ENCODE results near the gene NUDT3. TPM values are rescaled to one million over a fixed set of nuclear protein-coding genes. Genes with fewer than 3 reads are reported as not detected.

Gene NUDT3
- total and polyA plus RNA-seq, 2 experiments from 2014 or later, result 12.1 to 31.1 TPM

DNA sequence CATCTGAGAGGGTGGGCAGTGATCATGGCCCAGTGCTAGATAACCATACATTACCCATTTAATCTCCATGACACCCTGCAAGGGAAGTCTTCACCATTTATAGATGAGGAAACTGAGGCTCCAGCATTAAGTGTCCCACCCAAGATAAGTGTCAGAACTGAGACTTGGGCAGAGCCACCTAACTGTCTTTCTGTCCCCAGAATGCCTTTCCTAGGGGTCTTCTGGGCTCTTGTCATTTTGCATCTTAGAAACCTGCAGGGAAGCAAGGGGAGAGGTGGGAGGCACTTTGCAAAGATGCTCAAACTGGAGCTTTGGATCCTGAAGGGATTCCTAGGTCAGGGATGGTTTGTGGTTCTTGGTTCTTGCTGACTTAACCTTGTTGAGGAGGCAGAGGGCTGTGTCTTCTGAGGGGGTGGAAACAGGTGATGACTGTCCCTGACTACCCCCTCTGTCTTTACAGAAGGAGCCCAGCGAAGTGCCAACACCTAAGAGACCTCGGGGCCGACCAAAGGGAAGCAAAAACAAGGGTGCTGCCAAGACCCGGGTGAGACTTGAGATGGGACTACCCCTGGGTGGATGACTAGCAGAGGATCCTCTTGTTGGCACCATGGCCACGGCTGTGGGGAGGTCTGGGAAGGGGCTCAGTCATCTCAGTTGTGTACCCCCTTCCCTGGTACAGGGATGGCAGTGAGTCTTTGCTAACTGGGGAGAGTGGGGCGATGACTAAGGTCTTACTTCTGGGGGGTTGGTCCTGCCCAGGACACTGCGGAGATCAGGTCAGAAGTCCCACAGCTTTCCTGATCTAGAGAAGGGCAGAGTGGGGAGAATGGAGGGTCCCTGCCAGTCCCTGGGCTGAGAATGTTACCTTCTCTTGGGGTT, 150.0 kb downstream of the NUDT3 start:
- Mint-ChIP-seq H3K27ac (peak overlapping the region; percentile 86), H3K4me3 (peak overlapping the region; percentile 98), H3K27me3 (ENCODE audit: insufficient read depth, low read depth, poor library complexity) (peaks cover 72% of the 10 kb centered on the region), H3K9me3 (peaks cover 7% of the 10 kb centered on the region; the same call in 2 of the 3 replicates), H3K4me1 (peaks cover 75% of the 10 kb centered on the region), H3K36me3 (ENCODE audit: low read depth) (peaks cover 83% of the 10 kb centered on the region)
- Histone ChIP-seq H3K9me2 (ENCODE audit: insufficient read depth) (no peaks in the 10 kb centered on the region), H3K27me3 (ENCODE audit: insufficient read depth) (no peaks in the 10 kb centered on the region), H3K4me2 (0 out of 2 replicates have a peak overlapping the region, but pooled peaks have one; percentile 14), H2AFZ (no peak overlapping the region), H4K20me1 (replicated peaks; ENCODE audit: insufficient read depth) (peaks cover 59% of the 10 kb centered on the region), H3F3A (replicated peaks; ENCODE audit: low read depth) (peaks cover 77% of the 10 kb centered on the region), H3K4me1 (ENCODE audit: insufficient read depth) (peaks cover 61% of the 10 kb centered on the region), H3K4me3 (no peak overlapping the region), H3K27ac (ENCODE audit: low read depth) (peak overlapping the region; percentile 97), H3K36me3 (ENCODE audit: insufficient read depth) (peaks cover 49% of the 10 kb centered on the region), H3K79me2 (replicated peaks; ENCODE audit: insufficient read depth) (peaks cover 60% of the 10 kb centered on the region)
- no peak for ATAC-seq
- no peak for DNase-seq (ENCODE audit: low spot score)
- TF ChIP-seq POLR2AphosphoS5 (IDR thresholded peaks at IDR 0.05; ENCODE audit: low read depth) (peak; percentile 22; the same call in 1 of the 2 replicates), ZNF114 (CRISPR knock-in tag; IDR thresholded peaks at IDR 0.05) (no peak)

DNA sequence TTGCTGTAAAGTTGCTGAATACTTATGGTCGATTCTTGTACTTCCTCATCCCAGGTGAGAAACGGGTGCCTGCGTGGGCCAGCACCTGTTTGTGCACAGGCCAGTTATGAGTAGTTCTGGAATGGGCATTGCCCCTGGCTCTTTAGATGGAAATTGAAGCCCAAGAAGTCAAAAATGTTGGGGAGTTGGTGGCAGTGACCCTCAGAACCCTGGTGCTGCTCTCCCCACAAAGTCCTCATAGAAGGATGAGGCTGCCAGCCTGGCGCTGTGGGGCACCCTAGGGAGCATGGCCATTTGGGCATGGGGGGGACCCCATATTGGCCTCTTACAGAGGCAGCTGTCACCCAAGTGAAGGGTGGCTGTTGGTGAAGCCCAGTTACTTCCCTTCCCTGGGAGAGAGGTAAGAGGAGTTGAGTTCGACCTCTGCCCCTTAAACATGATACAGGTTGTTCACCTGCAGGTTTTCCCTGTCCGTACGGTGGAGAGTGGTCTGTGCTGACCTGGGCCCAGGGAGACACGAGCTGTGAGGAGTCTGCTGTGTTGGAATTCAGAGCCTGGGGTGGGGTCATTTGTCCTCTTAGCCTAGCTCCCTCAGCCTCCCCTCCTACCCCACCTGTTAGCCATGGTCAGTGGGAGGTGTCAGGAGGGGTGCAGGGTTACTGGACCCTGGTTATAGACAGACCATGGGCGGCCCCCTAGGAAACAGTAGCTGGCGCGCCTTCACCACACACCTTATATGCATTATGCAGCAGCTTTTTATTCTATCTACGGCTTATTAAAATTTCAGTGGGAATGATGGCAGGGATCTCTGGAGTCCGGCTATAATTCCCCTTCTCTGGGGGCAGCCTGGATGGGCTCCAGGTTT, 150.9 kb downstream of the NUDT3 start:
- H2AFZ ChIP-seq, result no peak overlapping the region
- ATAC-seq (no peak), DNase-seq (ENCODE audit: low spot score) (no peak)
- peaks cover 7% of the 10 kb centered on the region; the same call in 2 of the 3 replicates for H3K9me3 Mint-ChIP-seq
- peaks cover 83% of the 10 kb centered on the region for H3K36me3 Mint-ChIP-seq (ENCODE audit: low read depth)
- no peaks in the 10 kb centered on the region for H3K27me3 ChIP-seq (ENCODE audit: insufficient read depth)
- no peak overlapping the region for H3K4me3 ChIP-seq
- peak overlapping the region; percentile 97 for H3K27ac ChIP-seq (ENCODE audit: low read depth)
- peaks cover 49% of the 10 kb centered on the region for H3K36me3 ChIP-seq (ENCODE audit: insufficient read depth)
- H3K27me3 Mint-ChIP-seq (ENCODE audit: insufficient read depth, low read depth, poor library complexity), result peaks cover 66% of the 10 kb centered on the region
- H3K79me2 ChIP-seq (replicated peaks; ENCODE audit: insufficient read depth), result peaks cover 66% of the 10 kb centered on the region
- H3K9me2 ChIP-seq (ENCODE audit: insufficient read depth), result no peaks in the 10 kb centered on the region
- peaks cover 59% of the 10 kb centered on the region for H4K20me1 ChIP-seq (replicated peaks; ENCODE audit: insufficient read depth)
- H3K27ac Mint-ChIP-seq, result peak overlapping the region; percentile 93
- peaks cover 71% of the 10 kb centered on the region for H3F3A ChIP-seq (replicated peaks; ENCODE audit: low read depth)
- peak overlapping the region; percentile 98 for H3K4me3 Mint-ChIP-seq
- H3K4me2 ChIP-seq, result peak overlapping the region; percentile 92
- TF ChIP-seq EZH2phosphoT487 (IDR thresholded peaks at IDR 0.05; ENCODE audit: unreplicated experiment) (no peak), ZNF114 (CRISPR knock-in tag; IDR thresholded peaks at IDR 0.05) (no peak), JUNB (IDR thresholded peaks at IDR 0.05; ENCODE audit: unreplicated experiment) (no peak), EZH2 (IDR thresholded peaks at IDR 0.05; ENCODE audit: low read depth, unreplicated experiment) (no peak)
- TF ChIP-seq, protein P1, sequence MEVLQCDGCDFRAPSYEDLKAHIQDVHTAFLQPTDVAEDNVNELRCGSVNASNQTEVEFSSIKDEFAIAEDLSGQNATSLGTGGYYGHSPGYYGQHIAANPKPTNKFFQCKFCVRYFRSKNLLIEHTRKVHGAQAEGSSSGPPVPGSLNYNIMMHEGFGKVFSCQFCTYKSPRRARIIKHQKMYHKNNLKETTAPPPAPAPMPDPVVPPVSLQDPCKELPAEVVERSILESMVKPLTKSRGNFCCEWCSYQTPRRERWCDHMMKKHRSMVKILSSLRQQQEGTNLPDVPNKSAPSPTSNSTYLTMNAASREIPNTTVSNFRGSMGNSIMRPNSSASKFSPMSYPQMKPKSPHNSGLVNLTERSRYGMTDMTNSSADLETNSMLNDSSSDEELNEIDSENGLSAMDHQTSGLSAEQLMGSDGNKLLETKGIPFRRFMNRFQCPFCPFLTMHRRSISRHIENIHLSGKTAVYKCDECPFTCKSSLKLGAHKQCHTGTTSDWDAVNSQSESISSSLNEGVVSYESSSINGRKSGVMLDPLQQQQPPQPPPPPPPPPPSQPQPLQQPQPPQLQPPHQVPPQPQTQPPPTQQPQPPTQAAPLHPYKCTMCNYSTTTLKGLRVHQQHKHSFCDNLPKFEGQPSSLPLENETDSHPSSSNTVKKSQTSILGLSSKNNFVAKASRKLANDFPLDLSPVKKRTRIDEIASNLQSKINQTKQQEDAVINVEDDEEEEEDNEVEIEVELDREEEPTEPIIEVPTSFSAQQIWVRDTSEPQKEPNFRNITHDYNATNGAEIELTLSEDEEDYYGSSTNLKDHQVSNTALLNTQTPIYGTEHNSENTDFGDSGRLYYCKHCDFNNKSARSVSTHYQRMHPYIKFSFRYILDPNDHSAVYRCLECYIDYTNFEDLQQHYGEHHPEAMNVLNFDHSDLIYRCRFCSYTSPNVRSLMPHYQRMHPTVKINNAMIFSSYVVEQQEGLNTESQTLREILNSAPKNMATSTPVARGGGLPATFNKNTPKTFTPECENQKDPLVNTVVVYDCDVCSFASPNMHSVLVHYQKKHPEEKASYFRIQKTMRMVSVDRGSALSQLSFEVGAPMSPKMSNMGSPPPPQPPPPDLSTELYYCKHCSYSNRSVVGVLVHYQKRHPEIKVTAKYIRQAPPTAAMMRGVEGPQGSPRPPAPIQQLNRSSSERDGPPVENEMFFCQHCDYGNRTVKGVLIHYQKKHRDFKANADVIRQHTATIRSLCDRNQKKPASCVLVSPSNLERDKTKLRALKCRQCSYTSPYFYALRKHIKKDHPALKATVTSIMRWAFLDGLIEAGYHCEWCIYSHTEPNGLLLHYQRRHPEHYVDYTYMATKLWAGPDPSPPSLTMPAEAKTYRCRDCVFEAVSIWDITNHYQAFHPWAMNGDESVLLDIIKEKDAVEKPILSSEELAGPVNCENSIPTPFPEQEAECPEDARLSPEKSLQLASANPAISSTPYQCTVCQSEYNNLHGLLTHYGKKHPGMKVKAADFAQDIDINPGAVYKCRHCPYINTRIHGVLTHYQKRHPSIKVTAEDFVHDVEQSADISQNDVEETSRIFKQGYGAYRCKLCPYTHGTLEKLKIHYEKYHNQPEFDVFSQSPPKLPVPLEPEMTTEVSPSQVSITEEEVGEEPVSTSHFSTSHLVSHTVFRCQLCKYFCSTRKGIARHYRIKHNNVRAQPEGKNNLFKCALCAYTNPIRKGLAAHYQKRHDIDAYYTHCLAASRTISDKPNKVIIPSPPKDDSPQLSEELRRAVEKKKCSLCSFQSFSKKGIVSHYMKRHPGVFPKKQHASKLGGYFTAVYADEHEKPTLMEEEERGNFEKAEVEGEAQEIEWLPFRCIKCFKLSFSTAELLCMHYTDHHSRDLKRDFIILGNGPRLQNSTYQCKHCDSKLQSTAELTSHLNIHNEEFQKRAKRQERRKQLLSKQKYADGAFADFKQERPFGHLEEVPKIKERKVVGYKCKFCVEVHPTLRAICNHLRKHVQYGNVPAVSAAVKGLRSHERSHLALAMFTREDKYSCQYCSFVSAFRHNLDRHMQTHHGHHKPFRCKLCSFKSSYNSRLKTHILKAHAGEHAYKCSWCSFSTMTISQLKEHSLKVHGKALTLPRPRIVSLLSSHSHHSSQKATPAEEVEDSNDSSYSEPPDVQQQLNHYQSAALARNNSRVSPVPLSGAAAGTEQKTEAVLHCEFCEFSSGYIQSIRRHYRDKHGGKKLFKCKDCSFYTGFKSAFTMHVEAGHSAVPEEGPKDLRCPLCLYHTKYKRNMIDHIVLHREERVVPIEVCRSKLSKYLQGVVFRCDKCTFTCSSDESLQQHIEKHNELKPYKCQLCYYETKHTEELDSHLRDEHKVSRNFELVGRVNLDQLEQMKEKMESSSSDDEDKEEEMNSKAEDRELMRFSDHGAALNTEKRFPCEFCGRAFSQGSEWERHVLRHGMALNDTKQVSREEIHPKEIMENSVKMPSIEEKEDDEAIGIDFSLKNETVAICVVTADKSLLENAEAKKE (CRISPR knock-in tag; IDR thresholded peaks at IDR 0.05), result no peak
- TF ChIP-seq, protein P2, sequence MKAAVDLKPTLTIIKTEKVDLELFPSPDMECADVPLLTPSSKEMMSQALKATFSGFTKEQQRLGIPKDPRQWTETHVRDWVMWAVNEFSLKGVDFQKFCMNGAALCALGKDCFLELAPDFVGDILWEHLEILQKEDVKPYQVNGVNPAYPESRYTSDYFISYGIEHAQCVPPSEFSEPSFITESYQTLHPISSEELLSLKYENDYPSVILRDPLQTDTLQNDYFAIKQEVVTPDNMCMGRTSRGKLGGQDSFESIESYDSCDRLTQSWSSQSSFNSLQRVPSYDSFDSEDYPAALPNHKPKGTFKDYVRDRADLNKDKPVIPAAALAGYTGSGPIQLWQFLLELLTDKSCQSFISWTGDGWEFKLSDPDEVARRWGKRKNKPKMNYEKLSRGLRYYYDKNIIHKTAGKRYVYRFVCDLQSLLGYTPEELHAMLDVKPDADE (IDR thresholded peaks at IDR 0.05), result no peak
- H3K4me1 Mint-ChIP-seq, result peaks cover 71% of the 10 kb centered on the region
- H3K4me1 ChIP-seq (ENCODE audit: insufficient read depth), result peaks cover 61% of the 10 kb centered on the region
